OCI-LY7 (cell line): ENCODE data around the gene NR5A1. TPM values are rescaled to one million over a fixed set of nuclear protein-coding genes. Genes with fewer than 3 reads are reported as not detected.

Experiments used
- BruUV-seq: library from RNA; stranded (reverse); fragments of 400-500 nt; replicated peaks from 2 replicates; lab custom pipeline; 2021; lab: Mats Ljungman, UMichigan
- CTCF ChIA-PET: fragments of 300-600 bp; sonication (Branson Sonifier 250); formaldehyde crosslinking; loops from one replicate; lab custom pipeline; 2022; ENCODE audit warnings: antibody characterized with exemption; ENCODE audit not compliant: unreplicated experiment; lab: Charles Lee
- POLR2A ChIA-PET: fragments of 300-600 bp; sonication (Branson Sonifier 250); formaldehyde crosslinking; loops from one replicate; lab custom pipeline; 2022; ENCODE audit warnings: antibody characterized with exemption; lab: Charles Lee
- DNase-seq: peaks from one replicate; pipeline ENCODE4 v3.0.0-alpha.2; 2015; ENCODE audit warnings: low spot score
- H2AFZ ChIP-seq: fragments of 200-600 bp; sonication (generic), shearing (Covaris generic); 2 replicates; pipeline ENCODE4 v1.6.1; 2014; ENCODE audit warnings: mild to moderate bottlenecking, antibody characterized with exemption, low read length, moderate library complexity
- H3K27ac ChIP-seq: fragments of 200-600 bp; sonication (generic); 2 replicates; pipeline ENCODE4 v1.5.1; 2014; ENCODE audit warnings: mixed run types, low read depth, mild to moderate bottlenecking, moderate library complexity, low read length, inconsistent platforms; ENCODE audit not compliant: poor library complexity, severe bottlenecking
- H3K36me3 ChIP-seq: fragments of 200-600 bp; sonication (generic); 2 replicates; pipeline ENCODE4 v1.6.1; 2014; ENCODE audit warnings: mild to moderate bottlenecking, antibody characterized with exemption, low read length, moderate library complexity, mixed read lengths; ENCODE audit not compliant: insufficient read depth
- H3K4me1 ChIP-seq: fragments of 200-600 bp; sonication (generic); 2 replicates; pipeline ENCODE4 v1.5.1; 2014; ENCODE audit warnings: mild to moderate bottlenecking, low read length; ENCODE audit not compliant: insufficient read depth, poor library complexity, severe bottlenecking
- H3K4me2 ChIP-seq: fragments of 200-600 bp; sonication (generic); 2 replicates; pipeline ENCODE4 v1.6.1; 2014; ENCODE audit warnings: mild to moderate bottlenecking, low read length
- H3K4me3 ChIP-seq: fragments of 200-600 bp; sonication (generic); 2 replicates; pipeline ENCODE4 v1.5.1; 2014; ENCODE audit warnings: mild to moderate bottlenecking, low read depth, low read length; ENCODE audit not compliant: poor library complexity, severe bottlenecking
- H3K79me2 ChIP-seq: fragments of 200-600 bp; sonication (generic); 2 replicates; pipeline ENCODE4 v1.6.1; 2016; ENCODE audit warnings: low read depth, mild to moderate bottlenecking, low read length, moderate library complexity, mixed read lengths; ENCODE audit not compliant: insufficient read depth
- H3K9me2 ChIP-seq: fragments of 200-600 bp; sonication (generic); 2 replicates; pipeline ENCODE4 v1.6.1; 2016; ENCODE audit warnings: mild to moderate bottlenecking, low read length, mixed read lengths; ENCODE audit not compliant: insufficient read depth
- H3K9me3 ChIP-seq: fragments of 200-600 bp; sonication (generic); 2 replicates; pipeline ENCODE4 v1.6.1; 2014; ENCODE audit warnings: mild to moderate bottlenecking, mixed run types, low read length, mixed read lengths
- H4K20me1 ChIP-seq: fragments of 200-600 bp; sonication (generic); 2 replicates; pipeline ENCODE4 v1.6.1; 2014; ENCODE audit warnings: mild to moderate bottlenecking, antibody characterized with exemption, low read length, moderate library complexity, mixed read lengths; ENCODE audit not compliant: insufficient read depth
- CTCF ChIP-seq: fragments of 200-600 bp; sonication (generic); conservative IDR thresholded peaks from 2 replicates; pipeline ENCODE4 v1.5.1; 2014; ENCODE audit warnings: mild to moderate bottlenecking, antibody characterized with exemption, low read length, moderate library complexity, mixed read lengths
- EZH2phosphoT487 ChIP-seq: fragments of 200-600 bp; sonication (generic); IDR thresholded peaks from 2 replicates; pipeline ENCODE4 v1.6.1; 2018; ENCODE audit warnings: low read depth, borderline replicate concordance, mild to moderate bottlenecking, mixed run types, antibody characterized with exemption, low read length, moderate library complexity, mixed read lengths
- intact Hi-C: fragments of 100-400 bp; cut with micrococcal nuclease; formaldehyde crosslinking; loops from one replicate; pipeline ENCODE4 v1.10.0; 2022; ENCODE audit not compliant: unreplicated experiment
- total RNA-seq, 2 experiments: library from RNA; depleted of rRNA in 1 of 2; stranded (reverse); fragments of >200 nt in 1 of 2; shearing (Covaris generic) in 1 of 2; gene quantifications; 2 replicates each; pipeline ENCODE4 v1.2.3, GENCODE V29; 2014 to 2022

The NR5A1 gene
- total RNA-seq, 2 experiments from 2014 or later: not detected

- Histone ChIP-seq H3K4me2 (no peak overlapping the region), H3K9me3 (no peaks in the 10 kb centered on the region), H3K9me2 (no peaks in the 10 kb centered on the region), H3K36me3 (no peaks in the 10 kb centered on the region), H4K20me1 (no peaks in the 10 kb centered on the region), H3K27ac (no peak overlapping the region), H3K4me3 (no peak overlapping the region), H3K79me2 (no peaks in the 10 kb centered on the region), H2AFZ (no peak overlapping the region), H3K4me1 (no peaks in the 10 kb centered on the region)
- no TSS peak for BruUV-seq
- CTCF ChIA-PET: no interaction called here
- no peak for DNase-seq
- intact Hi-C loops: no loop called here
- POLR2A ChIA-PET: no interaction called here
- TF ChIP-seq CTCF: no peak
- no peak for TF ChIP-seq EZH2phosphoT487
These were observed 3.3 kb downstream of the NR5A1 start for GRCh38 chr9:124503713-124504529.

GRCh38 chr9:124502711-124503702, 4.2 kb downstream of the NR5A1 start:
- no peaks in the 10 kb centered on the region for H4K20me1 ChIP-seq
- POLR2A ChIA-PET: no interaction called here
- intact Hi-C loops: no loop called here
- H3K9me2 ChIP-seq: no peaks in the 10 kb centered on the region
- no peaks in the 10 kb centered on the region for H3K4me1 ChIP-seq
- H3K79me2 ChIP-seq: no peaks in the 10 kb centered on the region
- no peak overlapping the region for H3K4me3 ChIP-seq
- DNase-seq: no peak
- CTCF ChIA-PET: no interaction called here
- TF ChIP-seq CTCF (no peak), EZH2phosphoT487 (no peak)
- H3K27ac ChIP-seq: no peak overlapping the region
- H3K9me3 ChIP-seq: no peaks in the 10 kb centered on the region
- H2AFZ ChIP-seq: no peak overlapping the region
- no TSS peak for BruUV-seq
- H3K4me2 ChIP-seq: no peak overlapping the region
- H3K36me3 ChIP-seq: no peaks in the 10 kb centered on the region
